ENCODE data around the gene RPS6KA3.
"Not testable (repeated sequence)": the region's sequence is repeated elsewhere in the genome, so short reads cannot be mapped to it uniquely, and the experiment has no call there.

DNA sequence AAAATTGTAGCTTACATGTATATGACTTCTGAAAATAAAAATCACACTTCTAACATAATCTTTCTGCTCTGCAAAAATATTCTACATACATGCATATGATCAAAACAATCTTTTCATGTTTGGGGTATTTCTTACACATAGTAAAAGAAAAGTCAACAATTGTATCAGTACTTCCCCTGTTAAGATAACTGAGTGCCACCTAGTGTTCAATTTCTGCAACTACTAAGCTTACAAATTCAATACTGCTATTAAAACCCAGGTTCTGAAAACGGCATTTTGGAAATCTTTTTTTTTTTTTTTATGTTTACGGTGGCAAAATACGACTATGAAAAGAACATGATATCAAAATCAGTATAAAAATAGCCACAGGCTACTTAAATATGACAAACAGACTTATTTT lies 139.3 kb downstream of the RPS6KA3 start:
- TF ChIP-seq CTCF, POLR2A (IDR thresholded peaks at IDR 0.05): not testable (repeated sequence)
